H1 (cell line): ENCODE results near the gene FICD. TPM values are rescaled to one million over a fixed set of nuclear protein-coding genes. Genes with fewer than 3 reads are reported as not detected.

Experiments
- BACH1 ChIP-seq: IDR thresholded peaks from 2 replicates; pipeline ENCODE4 v1.6.1; 2012; ENCODE audit warnings: low read length, improper control_type of control experiment
- CHD2 ChIP-seq: IDR thresholded peaks from 2 replicates; pipeline ENCODE4 v1.6.1; 2012; ENCODE audit warnings: low read length, improper control_type of control experiment
- CREB1 ChIP-seq: IDR thresholded peaks from 2 replicates; pipeline ENCODE4 v1.6.1; 2012; ENCODE audit warnings: inconsistent platforms
- EGR1 ChIP-seq: IDR thresholded peaks from 2 replicates; pipeline ENCODE4 v1.6.1; 2011; ENCODE audit warnings: low read depth, low read length, borderline replicate concordance
- KDM1A ChIP-seq: fragments of 200-600, 300-600 bp; sonication (generic); IDR thresholded peaks from 2 replicates; pipeline ENCODE4 v1.7.1; 2016; ENCODE audit warnings: mild to moderate bottlenecking, low read length, borderline replicate concordance
- PHF8 ChIP-seq: fragments of 200-600 bp; sonication (generic); conservative IDR thresholded peaks from 2 replicates; pipeline ENCODE4 v1.7.1; 2012; ENCODE audit warnings: low read depth, mild to moderate bottlenecking, inconsistent platforms, low read length, moderate library complexity
- POLR2A ChIP-seq, 2 experiments: IDR thresholded peaks; 1 replicate in 1 of 2; 2 replicates in 1 of 2; pipeline ENCODE4 v1.6.1; 2011; ENCODE audit warnings: low read depth in 2 of 2, low read length in 2 of 2, mild to moderate bottlenecking in 2 of 2; ENCODE audit errors: control extremely low read depth in 1 of 2
- SUZ12 ChIP-seq: fragments of 200-600 bp; sonication (generic); IDR thresholded peaks from 2 replicates; pipeline ENCODE4 v1.6.1; 2012; ENCODE audit warnings: mild to moderate bottlenecking, inconsistent platforms, low read length, moderate library complexity, mixed read lengths
- TAF7 ChIP-seq: optimal IDR thresholded peaks from 2 replicates; pipeline ENCODE3; 2011; ENCODE audit warnings: low read depth, mild to moderate bottlenecking, inconsistent platforms, low read length, moderate library complexity, borderline replicate concordance
- TBP ChIP-seq: IDR thresholded peaks from 2 replicates; pipeline ENCODE4 v1.6.1; 2011; ENCODE audit warnings: low read depth, low read length, improper control_type of control experiment
- polyA plus RNA-seq, 7 experiments: library from polyadenylated mRNA; depleted of rRNA in 3 of 7; stranded (reverse) in 5 of 7; unstranded in 2 of 7; fragments of >200 nt in 5 of 7; fragments of 200-250 nt in 2 of 7; gene quantifications; 1 replicate in 5 of 7; 2 replicates in 1 of 7; 4 replicates in 1 of 7; pipeline versions ENCODE4 v1.2.1 to v1.2.3, GENCODE V29; 2011 to 2013; ENCODE audit warnings: missing spikeins in 2 of 7, mixed read lengths in 2 of 7
- total RNA-seq: library from RNA; stranded (reverse); fragmentation: NEBNext Ultra II Directional; extraction: Animal tissue kit (Norgen Biotek cat#: 25700); gene quantifications from 2 replicates; pipeline ENCODE4 v1.2.1, GENCODE V29; 2021
- TF ChIP-seq, protein P1 (sequence below): IDR thresholded peaks from 2 replicates; pipeline ENCODE4 v1.6.1; 2012; ENCODE audit warnings: inconsistent platforms

FICD gene
- total and polyA plus RNA-seq, 2 of the 8 experiments (the other 6 are each of a cell fraction or from before 2014, with no cell fraction given): 2.2 to 6.0 TPM

DNA sequence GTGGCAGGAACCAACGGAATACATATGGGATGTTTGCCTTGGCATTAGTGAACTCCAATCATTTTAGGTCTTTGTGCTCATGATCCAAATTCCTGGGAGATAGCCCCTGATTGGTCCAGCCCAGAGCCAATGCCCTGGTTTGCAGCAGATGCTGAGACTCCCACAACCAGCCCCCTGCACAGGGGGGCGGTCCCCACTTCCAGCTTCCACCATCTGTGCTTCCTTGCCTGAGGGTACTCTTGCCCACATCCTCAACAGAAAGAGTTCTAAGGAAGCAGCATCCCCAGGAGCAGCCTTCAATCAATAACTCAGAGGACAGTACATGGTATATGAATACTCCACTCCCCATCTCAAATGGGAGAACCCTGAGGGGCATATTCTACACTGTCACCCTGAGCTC is 39.7 kb upstream of the FICD start (continued):
- TF ChIP-seq SUZ12: no peak
- TF ChIP-seq CHD2: no peak
- no peak for TF ChIP-seq CREB1
- TF ChIP-seq PHF8: no peak
- TF ChIP-seq TBP: no peak
- no peak for TF ChIP-seq BACH1
- TF ChIP-seq, protein P1, sequence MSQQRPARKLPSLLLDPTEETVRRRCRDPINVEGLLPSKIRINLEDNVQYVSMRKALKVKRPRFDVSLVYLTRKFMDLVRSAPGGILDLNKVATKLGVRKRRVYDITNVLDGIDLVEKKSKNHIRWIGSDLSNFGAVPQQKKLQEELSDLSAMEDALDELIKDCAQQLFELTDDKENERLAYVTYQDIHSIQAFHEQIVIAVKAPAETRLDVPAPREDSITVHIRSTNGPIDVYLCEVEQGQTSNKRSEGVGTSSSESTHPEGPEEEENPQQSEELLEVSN: no peak
- TF ChIP-seq KDM1A: no peak
- no peak for TF ChIP-seq TAF7
- no peak for TF ChIP-seq POLR2A (IDR thresholded peaks at IDR 0.05; ENCODE audit: control extremely low read depth in 1 of 2, low read depth in 2 of 2, low read length in 2 of 2)
- TF ChIP-seq EGR1: no peak
- TF ChIP-seq, all 59 proteins: peak for 0
